Measurements from ENCODE around the gene VEGFB.

- TF ChIP-seq CTCF (IDR thresholded peaks at IDR 0.05; ENCODE audit: borderline replicate concordance, extremely low read depth, low read length, poor library complexity, severe bottlenecking) (no peak), EZH2 (IDR thresholded peaks at IDR 0.05; ENCODE audit: borderline replicate concordance, low read depth, low read length, severe bottlenecking) (no peak)
These were observed 27.2 kb downstream of the VEGFB start for GRCh38 chr11:64261556-64262080.

Data from DND-41 (cell line).